GM06990 (cell line): Measurements from ENCODE around the gene KIAA1549.
A peak's percentile ranks its signal among the peaks of the same experiment; 100 is the strongest.

ENCODE experiments used
- DNase-seq: peaks from one replicate; pipeline ENCODE4 v3.0.0-alpha.2; 2011; ENCODE audit not compliant: insufficient read length; ENCODE audit errors: extremely low read depth
- H3K27me3 ChIP-seq: replicated peaks from 2 replicates; pipeline ENCODE4 v1.6.0; 2011; ENCODE audit warnings: low read length; ENCODE audit not compliant: control insufficient read depth, insufficient read depth
- H3K36me3 ChIP-seq: 2 replicates; pipeline ENCODE4 v1.5.1; 2011; ENCODE audit warnings: low read length; ENCODE audit not compliant: control insufficient read depth, insufficient read depth
- H3K4me3 ChIP-seq: replicated peaks from 2 replicates; pipeline ENCODE4 v1.5.1; 2011; ENCODE audit warnings: low read depth, mild to moderate bottlenecking, control low read depth, low read length
- CTCF ChIP-seq: IDR thresholded peaks from 2 replicates; pipeline ENCODE4 v1.5.1; 2011; ENCODE audit warnings: low read length, control low read depth, mild to moderate bottlenecking, inconsistent platforms; ENCODE audit not compliant: insufficient read depth, poor library complexity, severe bottlenecking

The KIAA1549 gene

DNA sequence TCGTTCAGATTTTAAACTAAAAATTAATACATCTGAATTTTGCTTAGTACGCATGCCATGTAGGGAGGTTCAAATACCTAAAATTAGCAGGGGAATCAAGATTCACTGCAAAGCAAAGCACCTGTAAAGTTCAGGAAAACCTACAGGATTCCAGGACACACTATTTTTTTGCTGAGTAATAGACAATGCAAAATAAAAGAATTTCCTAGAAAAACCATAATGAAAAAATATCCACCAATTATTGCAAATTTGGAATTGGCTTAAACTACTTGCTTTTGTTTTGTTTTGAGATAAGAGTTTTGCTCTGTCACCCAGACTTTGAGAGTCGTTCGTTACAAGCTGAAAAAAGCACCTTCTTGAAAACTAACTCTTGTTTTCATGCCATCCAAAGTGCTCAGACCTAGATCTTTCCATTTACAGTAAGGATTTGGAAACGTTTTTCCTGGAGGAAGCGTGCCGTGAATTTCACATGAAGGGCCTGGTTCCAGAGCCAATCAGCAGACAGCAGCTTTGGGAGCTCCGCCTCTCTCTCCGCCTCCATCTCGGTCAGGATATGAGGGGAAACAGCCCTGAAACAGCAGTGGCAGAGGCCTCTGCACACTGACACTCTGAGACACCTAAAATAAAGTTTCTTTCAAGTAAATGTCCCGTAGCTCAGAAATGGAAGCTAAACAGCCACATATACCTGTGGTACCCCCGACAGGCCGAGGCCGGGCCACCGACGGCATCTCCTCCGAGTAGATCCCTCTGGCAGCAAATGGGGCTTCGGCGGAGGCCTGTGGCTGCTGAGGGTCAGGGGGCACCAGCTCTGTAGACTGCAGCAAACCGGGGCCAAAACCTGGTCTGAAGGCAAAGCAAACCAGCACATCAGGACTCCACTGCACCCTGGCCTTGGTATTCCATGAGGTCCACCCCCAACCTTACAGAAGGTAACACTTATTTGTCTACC is 137.3 kb downstream of the KIAA1549 start:
- Histone ChIP-seq H3K36me3 (no peaks in the 10 kb centered on the region), H3K27me3 (no peaks in the 10 kb centered on the region), H3K4me3 (no peak overlapping the region)
- no peak for TF ChIP-seq CTCF
- DNase-seq: no peak

DNA sequence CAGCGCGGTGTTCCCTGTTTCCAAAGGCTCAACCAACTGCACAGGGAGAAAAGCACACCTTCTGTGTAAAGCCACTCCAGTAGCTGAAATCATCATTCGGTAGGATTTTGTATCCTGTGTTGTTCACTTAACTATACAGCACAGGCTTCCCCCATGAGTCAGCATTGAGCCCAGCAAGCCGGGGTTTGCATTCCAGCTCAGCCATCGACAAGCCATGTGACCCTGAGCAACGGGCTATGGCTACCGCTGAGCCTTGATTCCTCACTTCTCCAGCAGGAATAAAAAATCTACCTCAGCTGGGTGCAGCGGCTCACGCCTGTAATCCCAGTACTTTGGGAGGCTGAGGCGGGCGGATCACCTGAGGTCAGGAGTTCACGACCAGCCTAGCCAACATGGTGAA is 139.1 kb downstream of the KIAA1549 start:
- no peaks in the 10 kb centered on the region for H3K27me3 ChIP-seq
- DNase-seq: no peak
- H3K36me3 ChIP-seq: no peaks in the 10 kb centered on the region
- TF ChIP-seq CTCF: no peak
- H3K4me3 ChIP-seq: no peak overlapping the region

DNA sequence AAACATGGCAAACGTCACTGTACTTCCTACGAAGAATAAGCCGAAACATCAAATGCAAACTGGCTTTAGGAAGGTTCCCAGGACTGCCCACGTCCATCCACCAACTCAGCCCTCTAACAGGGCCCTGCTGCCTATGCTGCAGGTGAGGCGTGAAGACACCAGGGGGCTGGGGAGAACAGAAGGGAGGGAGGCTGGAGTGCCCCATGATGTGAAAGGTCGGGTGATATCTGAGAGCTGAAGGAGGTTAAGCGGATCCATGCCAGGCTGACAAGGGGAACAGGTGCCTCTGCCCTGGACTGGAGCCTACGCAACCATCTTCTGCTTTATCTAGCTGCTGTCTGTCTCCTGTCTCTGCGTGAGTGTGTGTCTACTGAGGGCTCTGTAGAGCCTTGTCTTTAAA is 143.0 kb downstream of the KIAA1549 start:
- Histone ChIP-seq H3K36me3 (no peaks in the 10 kb centered on the region), H3K27me3 (no peaks in the 10 kb centered on the region), H3K4me3 (no peak overlapping the region)
- no peak for TF ChIP-seq CTCF
- no peak for DNase-seq

GRCh38 chr7:138837627-138838026 is 143.6 kb downstream of the KIAA1549 start:
- no peak for TF ChIP-seq CTCF
- Histone ChIP-seq H3K36me3 (no peaks in the 10 kb centered on the region), H3K4me3 (no peak overlapping the region), H3K27me3 (no peaks in the 10 kb centered on the region)
- DNase-seq: no peak

DNA sequence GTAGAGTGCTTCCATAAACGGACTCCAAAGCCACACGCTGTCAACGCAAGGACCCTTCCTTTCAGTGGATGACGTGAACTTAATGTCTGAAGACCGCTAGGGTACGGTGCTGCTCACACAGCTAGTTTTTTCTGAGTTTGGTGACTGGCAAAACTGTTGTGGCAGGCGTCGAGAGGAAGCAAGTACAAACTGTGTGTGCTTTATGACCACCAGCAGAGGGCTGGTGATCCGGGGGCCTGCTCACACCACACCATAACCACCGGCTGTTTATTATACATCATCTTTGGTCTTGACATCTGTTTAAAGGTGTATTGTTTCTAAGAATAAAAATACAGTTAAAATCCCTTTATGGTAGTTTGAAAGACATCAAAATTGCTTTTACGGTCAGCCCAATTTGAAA is 146.1 kb downstream of the KIAA1549 start:
- Histone ChIP-seq H3K4me3 (no peak overlapping the region), H3K27me3 (no peaks in the 10 kb centered on the region), H3K36me3 (no peaks in the 10 kb centered on the region)
- DNase-seq: no peak
- TF ChIP-seq CTCF: no peak

DNA sequence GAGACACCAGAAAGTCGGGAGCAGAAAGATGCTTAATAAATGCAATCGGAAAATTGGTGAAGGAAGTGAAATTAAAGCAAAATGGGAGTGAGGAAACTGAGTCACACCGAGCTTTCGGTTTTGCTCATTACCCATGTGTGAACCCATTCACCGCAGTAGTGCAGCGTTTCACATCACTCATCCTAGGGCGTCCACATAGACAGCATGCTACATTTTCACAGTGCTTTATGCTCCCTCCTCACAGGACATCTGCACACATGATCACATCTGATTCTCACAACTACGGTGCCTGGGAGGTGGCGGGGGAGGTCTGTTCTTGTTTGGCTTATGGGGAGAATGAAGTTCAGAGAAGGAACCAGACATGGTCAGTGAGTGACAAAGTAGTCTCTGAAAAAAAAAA is 146.6 kb downstream of the KIAA1549 start:
- H3K27me3 ChIP-seq: no peaks in the 10 kb centered on the region
- H3K4me3 ChIP-seq: no peak overlapping the region
- DNase-seq: peak; percentile 14
- no peaks in the 10 kb centered on the region for H3K36me3 ChIP-seq
- no peak for TF ChIP-seq CTCF
